ENCODE data around the gene DUSP12.

The DUSP12 gene

DNA sequence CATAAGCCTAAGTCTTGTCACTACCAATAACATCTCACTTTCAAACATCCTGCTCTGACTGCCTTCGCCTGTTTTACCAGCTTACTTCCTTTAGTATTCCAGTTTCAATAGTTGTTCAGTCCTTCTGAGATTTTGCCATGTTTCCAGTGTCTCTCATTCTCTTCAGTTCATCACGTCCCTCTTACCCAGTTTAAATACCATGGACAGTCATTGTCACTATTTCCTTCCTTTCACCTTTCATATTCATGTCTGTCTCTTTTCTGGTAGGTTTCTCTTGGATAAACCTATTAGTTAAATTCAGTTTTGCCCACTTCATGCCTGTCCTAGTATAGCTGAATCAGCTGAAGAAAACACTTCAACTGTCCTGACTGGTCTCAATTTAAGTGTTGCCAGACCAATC lies 22.4 kb downstream of the DUSP12 start:
- no peak for DNase-seq

DNA sequence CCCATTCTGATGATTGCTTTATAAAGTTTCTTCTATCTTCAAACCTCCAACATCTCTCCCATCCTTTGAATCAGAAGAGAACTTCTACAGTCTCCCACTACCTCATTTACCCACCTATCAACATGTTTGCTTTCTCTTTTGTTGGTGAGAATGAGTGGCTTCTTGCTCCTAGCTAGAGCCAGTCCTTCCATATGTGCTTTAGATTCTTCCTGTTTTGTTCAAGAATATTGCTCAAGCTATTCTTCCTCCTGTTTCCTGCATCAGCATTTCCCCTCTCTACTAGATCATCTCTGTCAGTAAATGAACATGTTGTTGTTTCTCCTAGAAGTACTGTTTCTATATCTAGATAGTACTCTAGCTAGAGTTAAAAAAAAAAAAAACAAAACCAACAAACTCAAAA lies 22.8 kb downstream of the DUSP12 start:
- no peak for DNase-seq

DNA sequence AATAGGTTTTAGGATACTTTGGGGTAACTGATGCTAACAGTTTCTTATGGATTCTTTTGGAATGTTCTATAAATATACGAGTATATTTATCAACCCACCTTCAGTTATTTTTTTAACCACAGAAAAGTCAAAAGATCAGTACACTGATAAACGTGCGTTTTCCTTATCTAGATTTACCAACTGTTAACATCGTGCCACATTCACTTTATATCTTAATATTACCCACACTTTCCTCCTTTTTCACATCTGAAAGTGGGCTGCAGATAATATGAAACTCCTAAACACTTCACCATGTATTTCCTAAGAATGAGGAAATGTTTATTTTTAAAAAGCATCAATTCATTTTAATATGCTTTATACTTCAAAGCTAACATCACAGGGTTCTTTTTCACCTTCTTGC lies 24.2 kb downstream of the DUSP12 start:
- no peak for DNase-seq

DNA sequence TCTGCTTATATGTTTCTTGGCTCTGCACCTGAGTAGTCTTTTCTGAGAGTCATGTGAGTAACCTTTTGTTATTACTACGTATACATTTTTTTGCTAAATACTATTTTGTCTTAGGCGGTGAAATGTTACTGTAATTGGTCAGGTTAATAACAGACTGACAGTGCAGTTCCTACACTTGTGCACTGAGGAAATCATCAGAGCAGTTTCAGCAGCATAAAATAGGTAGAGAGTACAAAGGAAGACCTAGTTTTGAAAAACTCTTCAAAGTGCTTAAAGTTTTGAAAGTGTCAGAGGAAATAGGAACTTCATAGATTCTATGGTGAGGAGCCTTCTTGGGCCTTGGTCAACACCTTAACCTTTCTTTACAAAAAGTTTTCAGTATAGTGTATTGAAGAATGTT lies 27.7 kb downstream of the DUSP12 start:
- no peak for DNase-seq

DNA sequence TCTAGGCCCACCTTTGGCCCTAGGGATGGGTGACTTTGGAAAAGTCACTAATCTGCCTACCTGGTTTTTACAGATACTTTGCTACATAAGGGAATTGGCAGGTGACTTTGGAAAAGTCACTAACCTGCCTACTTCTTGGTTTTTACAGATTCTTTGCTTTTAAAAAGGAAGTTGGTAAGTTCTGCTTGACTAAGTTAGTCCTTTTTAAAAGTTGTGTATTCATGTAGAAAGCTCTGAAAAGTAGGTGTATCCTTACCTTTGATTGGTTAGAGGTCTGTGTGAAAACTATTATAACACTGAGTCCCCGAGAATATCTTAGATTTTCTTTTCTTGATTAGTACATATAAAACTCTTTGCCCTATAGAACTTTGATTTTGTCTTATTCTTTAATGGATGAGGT lies 28.9 kb downstream of the DUSP12 start:
- DNase-seq: no peak

DNA sequence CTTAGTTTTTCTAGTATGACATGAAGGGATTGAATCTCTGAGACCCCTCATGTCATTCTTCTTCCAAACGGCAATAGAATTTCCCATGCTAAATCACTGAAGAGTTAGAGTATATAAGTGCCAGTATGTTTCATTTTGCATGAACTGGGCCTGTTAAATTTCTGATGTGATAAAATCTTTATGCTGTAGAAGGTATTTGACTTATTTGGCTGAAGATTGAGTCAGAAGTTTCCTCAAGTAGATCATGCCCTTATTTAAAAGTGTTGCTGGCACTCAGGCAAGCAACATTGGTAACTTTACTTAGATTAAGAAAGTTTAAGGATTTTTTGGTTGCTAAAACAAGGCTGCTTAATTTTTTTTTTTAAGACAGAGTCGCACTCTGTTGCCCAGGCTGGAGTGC lies 29.8 kb downstream of the DUSP12 start:
- no peak for DNase-seq

DNA sequence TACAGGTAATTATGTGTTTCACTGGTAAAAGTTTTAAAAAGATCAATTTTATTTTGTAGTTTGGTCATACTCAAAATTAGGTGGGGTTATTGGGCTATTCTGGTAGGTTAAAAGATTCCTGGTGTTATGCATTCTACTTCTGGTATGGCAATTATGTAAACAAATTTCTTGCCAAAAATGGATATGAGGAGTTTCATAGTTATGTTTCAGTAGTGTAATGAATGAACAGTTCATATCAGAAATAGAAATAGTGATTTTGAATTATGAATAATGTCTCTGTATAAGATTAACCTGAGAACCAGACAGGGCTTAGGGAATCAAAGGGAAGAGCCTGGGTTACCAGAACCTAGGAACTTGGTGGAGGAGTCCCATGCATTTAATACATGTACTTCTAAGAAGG lies 32.4 kb downstream of the DUSP12 start:
- DNase-seq: no peak

DNA sequence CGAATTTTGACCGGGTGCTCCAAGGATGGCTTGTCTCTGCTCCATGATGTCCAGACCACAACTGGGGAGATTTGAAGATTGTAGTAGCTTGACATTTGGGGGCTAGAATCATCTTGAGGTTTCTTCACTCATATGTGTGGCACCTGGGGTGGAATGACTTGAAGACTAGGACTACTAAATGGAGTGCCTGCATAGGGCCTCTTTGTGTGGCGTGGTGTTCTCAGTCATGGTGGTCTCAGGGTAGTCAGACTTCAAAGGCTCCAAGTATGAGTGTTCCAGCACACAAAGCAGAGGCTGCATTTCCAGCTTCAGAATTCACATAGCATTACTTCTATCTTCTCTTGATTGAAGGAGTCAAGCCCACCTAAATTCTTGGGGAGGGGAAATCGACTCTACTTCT lies 33.3 kb downstream of the DUSP12 start:
- no peak for DNase-seq

DNA sequence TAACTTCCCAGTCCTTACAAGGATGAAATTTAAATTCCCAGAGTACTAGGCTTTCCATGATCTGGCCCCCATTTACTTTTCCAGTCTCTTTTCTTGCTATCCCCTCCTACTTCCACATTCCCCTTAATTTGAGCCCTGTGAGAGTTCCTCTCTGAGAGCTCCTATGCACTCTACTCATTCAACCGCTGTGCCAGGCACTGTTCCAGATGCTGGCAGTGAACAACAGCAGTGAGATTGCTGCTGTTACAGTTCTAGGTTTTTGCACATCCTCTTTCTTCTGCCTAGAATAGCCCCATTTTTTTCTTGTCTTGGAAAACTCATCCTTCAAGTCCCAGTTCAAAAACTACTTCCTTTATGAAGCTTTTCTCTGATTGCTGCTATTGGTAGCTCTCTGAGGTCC lies 35.4 kb downstream of the DUSP12 start:
- no peak for DNase-seq

DNA sequence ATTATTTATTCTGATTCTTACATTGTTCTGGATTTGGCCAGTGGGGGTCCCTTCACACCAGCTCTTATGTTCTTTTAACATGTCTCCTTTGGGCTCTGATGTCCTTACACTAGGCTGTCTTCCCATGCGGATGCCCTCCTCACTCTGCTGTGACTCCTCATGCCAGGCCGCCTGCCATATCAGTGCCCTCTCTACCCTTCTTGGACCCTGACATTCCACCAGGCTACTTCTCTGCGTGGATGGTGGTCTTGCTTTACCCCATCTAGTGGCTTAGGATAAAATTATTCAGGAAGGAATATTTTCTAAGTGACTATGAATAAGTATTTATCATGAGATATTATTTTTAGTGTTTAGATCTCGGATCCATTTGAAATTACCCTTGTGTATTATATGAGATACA lies 37.8 kb downstream of the DUSP12 start:
- DNase-seq: no peak

DNA sequence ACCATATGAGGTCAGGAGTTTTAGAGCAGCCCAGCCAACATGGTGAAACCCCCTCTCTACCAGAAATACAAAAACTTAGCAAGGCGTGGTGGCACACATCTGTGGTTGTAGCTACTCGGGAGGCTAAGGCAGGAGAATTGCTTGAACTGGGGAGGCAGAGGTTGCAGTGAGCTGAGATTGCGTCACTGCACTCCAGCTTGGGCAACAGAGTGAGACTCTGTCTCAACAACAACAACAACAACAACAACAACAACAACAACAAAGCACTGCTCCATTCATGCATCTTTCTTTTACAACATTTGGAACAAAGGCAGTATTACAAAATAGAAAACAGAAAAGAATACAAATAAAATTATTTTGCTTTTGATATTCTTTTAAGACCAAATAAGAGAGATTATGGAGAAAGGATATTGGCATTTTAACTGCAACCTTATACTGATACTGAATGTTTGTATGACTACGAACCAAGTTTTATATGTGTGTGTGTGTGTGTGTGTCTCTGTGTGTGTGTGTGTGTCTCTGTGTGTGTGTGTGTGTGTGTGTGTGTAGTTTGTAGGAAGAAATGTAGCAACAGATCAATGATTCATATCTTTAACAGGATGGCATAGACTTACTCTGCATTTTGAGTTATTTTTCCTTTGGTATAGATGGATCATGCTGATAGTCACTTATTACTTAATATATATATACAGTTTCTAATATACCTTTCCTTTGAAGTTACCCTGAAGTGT lies 41.2 kb downstream of the DUSP12 start:
- DNase-seq: no peak

DNA sequence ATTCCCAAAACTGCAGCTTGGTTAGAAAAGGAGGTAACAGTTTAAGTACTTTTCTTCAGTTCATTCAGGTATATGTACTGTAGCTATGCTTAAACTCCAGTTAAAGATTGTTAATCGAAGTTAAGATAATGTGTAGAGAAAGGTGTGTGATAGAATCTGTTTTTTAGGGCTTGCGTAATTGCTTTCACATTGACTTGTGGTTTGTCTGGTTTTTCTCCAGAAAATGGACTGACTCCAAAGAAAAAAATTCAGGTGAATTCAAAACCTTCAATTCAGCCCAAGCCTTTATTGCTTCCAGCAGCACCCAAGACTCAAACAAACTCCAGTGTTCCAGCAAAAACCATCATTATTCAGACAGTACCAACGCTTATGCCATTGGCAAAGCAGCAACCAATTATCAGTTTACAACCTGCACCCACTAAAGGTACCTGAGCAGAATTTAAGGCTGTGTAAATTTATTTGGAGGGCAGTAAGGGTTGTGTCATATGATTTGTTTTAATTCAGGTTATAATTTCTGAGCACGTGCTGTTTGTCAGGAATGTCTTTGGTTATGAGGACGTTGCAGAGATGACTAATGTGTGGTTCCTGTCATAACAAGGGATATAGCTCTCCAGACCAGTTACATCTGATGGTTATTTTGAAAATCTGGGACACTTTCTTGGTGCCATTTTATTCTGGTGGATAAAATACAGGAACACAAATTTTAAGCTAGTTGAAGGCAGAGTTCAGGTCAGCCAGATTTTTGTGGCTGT lies 42.5 kb downstream of the DUSP12 start:
- no peak for DNase-seq

DNA sequence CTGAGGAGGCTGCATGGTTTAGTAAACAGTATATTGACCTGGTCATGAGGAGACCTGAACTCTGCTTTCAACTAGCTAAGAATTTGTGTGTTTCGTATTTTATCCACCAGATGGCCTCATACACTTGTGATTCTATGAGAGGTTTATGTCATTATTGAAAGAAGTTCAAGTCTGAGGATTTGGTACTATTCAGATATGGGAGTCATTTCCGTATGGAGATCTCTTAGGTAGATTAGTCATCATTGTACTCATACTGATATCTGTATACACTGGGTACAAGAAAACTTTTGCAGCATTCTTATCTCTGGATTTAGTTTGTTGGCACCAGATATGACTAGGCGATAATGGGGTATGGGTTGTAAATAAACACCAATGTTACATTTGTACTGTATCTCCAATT lies 43.2 kb downstream of the DUSP12 start:
- DNase-seq: peak; percentile 71

DNA sequence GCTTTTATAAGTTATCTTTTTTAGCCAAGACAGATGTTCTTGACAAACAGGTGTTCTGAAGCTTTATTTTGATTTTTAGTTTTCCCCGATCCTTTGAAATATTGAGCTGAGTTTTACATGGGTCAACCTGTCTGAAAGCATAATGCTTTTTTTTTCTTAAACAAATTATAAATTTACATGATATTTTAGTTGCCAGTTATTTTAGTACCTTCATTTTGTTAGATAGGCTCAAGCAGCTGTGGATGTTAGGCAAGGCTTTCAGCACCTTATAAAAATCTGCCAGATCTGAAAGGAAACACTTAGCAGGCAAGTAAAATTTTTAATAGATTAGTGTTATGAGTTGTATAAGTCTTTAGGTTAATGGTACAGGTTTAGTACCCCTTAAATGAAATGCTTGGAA lies 50.2 kb downstream of the DUSP12 start:
- no peak for DNase-seq

DNA sequence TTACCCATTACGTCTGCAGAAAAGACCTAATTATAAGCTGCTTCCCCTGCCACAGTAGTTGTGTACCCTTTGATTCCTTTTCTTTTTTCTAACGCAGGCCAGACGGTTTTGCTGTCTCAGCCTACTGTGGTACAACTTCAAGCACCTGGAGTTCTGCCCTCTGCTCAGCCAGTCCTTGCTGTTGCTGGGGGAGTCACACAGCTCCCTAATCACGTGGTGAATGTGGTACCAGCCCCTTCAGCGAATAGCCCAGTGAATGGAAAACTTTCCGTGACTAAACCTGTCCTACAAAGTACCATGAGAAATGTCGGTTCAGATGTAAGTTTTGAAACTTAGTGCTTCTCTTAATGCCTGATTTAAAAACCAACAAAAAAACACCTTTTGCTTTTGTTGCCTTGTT lies 52.4 kb downstream of the DUSP12 start:
- DNase-seq: no peak

DNA sequence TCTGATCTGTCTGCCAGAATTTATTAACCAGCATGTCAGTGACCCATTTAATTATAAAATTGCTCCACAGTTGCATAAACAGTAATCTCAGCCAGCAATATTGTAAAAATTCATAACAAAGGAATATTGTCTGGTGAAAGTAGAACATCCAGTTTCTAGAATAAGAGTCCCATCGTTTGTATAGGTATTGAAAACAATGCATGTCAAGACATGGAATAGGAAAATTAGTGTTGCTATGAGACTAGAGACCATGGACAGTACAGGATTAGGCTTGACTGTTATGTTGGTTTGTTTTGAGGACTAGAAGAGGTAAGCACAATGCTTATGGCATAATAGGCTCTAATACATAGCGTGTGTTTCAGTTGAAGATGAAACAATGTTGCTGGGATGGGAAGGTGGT lies 53.6 kb downstream of the DUSP12 start:
- DNase-seq: no peak

DNA sequence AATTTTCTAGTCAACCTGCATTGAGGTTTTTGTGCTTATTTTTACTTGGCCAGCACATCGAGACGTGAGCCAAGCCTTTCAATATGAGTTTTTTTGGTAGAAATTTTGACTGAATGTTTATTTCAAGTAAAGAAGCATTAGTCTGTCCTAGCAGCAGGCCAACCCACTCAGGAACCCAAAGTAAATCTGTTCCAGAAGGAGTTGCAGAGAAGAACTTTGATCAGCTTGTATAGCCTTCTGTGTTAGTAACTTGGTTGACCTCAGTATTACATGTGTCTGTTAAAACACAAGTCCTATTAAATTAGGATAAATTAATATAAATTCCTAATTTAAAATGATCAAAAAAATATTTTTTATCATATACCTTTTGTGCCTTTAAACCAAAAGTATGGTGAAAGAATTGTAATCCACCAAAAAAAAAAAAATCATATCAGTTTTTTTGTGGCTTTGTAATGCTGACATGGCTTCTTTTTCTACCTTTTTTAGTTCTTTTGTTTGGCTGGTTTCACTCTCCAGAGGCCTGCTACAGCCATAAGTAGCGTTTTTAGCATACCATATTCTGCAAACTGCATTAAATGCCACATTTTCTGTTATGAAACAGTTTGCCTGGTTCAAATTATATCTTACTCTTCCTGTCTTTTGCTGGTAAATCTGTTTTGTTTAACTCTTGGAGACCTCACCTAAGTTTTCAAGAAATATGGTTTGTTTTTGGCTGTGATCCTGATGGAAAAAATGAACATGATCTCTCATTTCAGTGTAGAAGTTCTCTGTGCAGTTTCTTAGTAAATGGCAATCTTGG lies 56.0 kb downstream of the DUSP12 start:
- DNase-seq: no peak

All from NCI-H82 (cell line).